ENCODE measurements around the gene EFS.
A peak's percentile ranks its signal among the peaks of the same experiment; 100 is the strongest.

Gene EFS

DNA sequence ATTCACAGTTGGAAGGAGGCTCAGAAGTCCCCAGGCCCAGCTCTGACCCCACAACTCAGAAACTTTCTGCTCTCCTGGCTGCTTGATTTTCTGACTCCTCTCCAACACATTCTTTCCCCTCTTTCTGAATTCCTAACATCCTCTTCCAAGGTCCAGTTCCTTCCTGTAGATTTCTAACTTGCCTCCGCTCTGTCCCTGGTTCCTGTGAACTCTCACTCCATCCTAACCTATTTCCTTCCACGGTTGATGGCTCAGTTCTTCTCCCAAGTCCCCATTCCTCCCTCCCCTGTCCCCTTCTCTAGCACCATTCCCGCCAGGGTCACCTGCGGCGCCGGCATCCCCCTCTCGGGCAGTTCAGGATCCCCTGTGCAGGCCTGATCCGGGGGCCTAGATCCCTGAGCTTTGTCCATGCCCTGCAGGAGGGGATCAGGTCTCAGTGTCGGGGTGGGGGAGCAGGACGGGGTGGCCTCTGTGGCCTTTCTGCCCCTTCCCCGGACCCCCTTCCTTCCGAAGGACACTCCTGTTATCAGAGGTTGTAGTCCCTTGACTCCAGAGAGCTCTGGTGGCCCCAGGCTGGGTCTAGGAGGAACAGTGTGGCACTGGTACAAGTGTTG lies 6.3 kb downstream of the EFS start:
- no peak for DNase-seq (ENCODE audit: low read depth)

DNA sequence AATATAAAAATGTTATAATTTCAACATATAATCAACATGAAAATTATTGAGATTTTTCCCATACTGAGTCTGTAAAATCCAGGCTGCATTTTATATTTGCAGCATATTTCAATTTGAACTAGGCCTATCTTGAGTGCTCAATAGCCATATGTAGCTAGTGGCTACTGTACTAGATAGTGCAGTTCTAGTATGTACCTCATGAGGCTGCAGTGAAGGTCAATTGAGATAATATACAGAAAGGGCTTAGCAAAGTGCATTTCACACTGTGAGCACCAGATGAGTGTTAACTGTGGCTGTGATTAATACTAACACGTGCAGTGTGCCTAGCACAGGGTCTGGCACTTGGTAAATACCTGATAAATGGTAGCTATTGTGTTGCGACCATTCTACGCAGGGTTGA lies 6.9 kb downstream of the EFS start:
- no peak for DNase-seq (ENCODE audit: low read depth)

DNA sequence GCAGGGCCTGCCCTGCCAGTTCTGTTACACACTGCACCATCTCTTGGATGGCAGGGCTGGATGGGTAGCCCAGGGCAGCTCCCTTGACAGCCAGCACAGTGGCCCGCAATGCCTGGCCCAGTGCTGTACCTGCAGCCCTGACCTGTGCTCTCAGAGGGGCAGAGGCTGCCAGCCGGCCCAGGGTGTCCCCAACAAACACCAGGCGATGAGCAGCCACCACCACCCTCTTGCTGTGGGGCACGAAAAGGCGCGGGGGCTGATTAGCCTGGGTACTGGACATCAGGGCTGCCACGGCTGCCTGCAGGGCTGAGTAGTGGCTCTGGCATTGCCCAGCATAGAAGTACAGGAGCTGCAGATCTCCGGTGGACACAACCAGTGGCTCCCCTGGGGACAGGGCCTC lies 7.7 kb downstream of the EFS start:
- no peak for DNase-seq (ENCODE audit: low read depth)

DNA sequence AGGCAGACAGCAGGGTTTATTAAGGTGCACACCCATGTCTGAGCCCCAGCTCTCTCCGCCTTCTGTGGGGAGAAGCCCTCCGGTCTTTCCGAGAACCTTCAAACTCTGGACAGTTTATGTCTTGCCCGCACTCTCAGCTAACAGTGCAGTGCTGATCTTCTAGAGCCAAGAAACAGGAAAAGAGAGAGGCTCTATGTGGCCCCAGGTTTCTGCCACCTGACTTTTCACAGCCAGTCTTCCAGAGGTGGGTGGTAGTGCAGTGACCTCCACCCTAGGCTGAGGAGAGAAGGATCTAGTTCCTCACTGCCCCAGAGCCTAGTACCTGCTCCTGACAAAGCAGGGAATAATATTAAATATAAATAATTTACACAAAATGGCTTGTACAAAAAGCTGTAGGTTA lies 8.3 kb downstream of the EFS start:
- DNase-seq (ENCODE audit: low read depth), result no peak

DNA sequence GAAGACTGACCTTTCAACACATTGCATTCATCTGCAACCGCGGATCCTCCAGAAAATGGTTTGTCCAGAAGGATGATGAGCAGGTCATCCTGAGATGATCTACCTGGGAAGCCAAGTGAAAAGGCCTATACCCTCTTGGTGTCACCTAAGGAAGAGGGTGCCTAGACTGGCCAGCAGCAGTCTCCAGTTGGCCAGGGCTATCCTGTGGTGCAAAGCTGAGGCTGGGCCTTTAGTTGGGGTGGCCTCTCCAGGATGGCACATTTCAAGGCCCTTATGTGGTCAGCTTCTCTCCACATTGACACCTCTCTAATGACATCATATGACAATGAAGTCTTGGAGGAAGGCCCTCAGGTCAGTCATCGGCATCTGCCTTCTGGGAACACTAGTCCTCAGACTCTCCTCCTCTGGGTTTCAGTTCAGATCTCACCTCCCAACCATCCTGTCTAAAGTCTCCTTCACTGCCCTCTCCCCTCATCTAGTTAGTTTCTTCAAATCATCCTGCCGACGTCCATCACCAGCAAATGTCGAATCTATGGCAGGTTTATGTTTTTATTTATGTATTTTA lies 9.0 kb downstream of the EFS start:
- DNase-seq (ENCODE audit: low read depth), result no peak

DNA sequence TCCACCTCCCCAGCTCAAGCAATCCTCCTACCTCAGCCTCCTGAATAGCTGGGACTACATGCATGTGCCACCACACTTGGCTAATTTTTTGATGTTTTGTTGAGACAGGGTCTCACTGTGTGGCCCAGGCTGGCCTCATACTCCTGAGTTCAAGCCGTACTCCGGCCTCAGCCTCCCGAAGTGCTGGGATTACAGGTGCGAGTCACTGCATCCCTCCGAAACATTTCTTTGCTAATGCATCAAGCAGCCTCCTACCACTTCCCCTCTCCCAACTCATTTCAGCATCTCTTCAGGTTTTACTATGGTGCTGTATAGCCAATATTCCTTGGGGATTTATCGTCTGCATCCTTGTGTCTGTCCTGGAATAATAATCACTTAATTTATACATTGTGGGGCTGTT lies 10.0 kb downstream of the EFS start:
- no peak for DNase-seq (ENCODE audit: low read depth)

DNA sequence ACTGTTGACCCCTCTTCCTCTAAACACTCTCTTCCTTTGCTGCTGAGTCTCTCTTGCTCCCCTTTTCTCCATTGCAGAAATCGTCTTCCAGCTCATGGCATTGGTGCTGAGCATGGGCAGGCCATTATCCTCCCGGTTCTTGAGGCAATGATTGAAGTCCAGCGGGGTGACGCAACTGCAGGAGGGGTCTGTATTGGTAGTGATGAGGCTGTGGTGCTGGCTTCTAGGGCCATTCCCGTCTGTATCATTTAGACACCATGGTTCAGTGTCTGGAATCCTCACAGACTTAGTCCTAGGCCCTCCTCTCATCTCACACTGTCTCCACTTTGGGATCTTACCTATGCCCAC lies 11.6 kb downstream of the EFS start:
- no peak for DNase-seq (ENCODE audit: low read depth)

DNA sequence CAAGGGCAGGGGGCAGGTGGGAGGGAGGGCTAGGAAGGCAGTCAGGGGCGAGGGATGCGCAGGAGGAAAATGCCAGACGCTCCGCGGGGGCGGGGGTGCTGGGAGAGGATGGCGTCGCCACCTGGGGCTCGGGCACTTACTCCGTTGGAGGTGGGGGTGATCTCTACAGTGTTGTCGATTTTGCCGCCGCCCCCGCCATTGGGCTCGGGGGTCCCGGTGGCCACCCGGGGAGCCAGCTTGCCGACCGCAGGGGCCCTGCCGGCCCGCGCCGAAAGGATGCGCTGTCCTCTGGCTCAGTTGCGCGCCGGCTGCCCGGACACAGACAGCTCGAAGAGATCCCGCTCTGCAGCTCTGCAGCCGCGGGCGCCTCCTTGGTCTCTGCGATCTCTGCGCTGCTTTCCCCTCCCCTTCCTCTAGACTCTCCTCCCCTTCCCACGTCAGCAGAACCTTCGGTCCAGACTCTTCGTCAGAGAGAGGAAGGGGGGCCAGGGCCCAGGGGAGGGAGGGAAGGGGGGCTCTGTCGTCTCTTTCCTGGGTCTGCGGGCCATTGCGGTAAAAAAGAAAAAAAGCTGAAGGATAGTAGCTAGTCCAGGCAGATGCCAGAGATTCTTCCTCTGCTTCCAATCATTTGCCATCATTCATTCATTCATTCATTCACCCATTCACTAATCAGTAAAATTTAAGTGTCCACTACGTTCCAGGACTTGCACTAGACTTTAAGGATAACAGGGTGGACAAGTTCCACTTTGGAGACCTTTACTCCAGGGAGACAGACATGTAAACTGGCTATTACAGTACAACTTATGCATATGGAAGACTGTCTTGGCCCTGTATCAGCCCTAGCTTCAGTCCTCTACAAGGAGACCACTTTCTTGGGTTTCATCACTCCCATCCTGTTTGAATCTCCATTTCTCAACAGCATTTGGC lies 12.2 kb downstream of the EFS start, which contains the start of gene SLC22A17:
SLC22A17 (minus strand) TSS at position 382 of the 927 bp plus-strand sequence.
- DNase-seq (ENCODE audit: low read depth), result peak; percentile 27

DNA sequence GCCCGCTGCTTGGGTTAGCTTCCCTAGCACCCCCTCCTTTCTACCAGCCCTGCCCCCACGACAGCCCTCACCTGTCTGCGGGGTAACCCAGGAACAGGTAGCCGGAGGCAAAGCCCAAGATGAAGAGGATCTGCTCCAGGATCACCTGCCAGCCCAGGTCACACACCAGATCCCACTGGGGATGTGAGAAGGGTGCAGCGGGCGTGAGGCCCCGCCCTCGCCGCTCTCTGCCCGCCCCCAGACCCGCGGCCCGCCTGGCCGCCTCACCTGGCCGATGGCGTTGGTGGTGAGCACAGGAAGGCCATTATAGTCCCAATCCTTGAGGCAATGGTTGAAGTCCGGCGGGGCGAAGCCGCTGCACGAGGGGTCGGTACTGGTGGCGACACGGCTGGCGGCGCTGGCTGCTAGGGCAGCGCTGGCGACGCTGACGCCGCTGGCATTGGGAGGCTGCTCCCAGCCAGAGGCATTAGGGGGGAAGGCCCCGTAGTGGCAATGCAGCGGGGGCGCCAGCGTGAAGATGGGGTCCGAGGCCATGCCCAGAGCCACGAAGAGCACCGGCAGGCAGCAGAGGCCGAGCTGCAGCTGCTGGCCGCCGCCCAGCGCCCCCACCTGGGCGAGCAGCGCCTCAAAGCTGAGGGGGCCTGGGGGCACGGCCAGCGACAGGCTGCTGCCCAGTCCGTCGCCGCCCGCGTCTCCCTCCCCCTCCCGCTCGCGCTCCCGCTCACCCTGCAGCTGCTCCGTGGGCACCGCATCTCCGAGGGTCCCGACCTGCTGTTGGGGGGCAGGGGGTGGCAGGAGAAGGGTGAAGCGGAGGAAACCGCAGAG lies 13.1 kb downstream of the EFS start:
- no peak for DNase-seq (ENCODE audit: low read depth)

DNA sequence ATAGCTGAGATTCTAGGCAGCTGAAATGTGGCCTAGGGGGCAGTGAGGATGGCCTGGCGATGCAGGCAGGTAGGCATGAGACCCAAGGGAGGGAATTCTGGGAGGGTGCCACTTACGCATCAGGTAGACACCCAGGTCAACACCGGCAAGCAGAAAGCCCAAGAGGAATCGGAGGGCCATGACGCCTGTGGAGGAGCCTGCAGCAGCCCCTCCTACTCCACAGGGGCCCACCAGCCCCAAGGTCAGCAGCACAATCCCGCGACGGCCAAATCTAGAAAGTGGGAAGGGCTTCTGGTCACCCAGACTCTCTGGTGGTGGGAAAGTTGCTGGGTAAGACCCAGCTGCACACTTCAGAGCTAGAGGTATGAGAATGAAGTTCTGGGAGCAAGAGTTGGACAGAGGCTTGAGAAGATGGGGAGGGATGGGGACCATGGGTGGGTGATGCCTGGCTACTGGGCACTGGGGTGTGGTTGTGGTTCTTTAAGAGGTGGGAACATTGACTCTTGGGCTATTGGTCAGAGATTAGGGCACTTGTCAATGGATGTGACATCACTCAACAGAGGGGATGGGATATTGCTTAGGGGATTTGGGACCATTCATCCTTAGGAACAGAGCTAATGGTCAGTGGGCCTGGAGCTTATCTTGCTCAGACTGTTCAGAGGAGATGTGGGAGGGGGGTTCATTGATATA lies 15.7 kb downstream of the EFS start:
- no peak for DNase-seq (ENCODE audit: low read depth)

DNA sequence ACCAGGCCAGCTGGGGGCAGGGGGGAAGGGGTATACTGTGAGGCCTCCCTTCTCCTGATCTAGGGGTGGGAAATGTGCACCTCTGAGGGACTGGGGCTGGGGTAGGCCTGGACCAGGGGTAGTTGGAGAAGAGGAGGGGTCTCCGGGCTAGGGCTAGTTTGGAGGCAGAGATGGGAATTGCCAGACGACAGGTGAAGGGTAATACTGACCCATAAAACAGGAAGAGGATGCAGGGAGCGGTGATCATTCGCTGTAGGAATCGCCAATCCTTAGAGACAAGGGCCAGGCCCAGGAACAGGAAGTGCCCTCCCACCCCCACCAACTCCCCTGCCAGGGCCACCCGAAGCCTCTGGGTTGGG lies 16.7 kb downstream of the EFS start:
- DNase-seq (ENCODE audit: low read depth), result no peak

DNA sequence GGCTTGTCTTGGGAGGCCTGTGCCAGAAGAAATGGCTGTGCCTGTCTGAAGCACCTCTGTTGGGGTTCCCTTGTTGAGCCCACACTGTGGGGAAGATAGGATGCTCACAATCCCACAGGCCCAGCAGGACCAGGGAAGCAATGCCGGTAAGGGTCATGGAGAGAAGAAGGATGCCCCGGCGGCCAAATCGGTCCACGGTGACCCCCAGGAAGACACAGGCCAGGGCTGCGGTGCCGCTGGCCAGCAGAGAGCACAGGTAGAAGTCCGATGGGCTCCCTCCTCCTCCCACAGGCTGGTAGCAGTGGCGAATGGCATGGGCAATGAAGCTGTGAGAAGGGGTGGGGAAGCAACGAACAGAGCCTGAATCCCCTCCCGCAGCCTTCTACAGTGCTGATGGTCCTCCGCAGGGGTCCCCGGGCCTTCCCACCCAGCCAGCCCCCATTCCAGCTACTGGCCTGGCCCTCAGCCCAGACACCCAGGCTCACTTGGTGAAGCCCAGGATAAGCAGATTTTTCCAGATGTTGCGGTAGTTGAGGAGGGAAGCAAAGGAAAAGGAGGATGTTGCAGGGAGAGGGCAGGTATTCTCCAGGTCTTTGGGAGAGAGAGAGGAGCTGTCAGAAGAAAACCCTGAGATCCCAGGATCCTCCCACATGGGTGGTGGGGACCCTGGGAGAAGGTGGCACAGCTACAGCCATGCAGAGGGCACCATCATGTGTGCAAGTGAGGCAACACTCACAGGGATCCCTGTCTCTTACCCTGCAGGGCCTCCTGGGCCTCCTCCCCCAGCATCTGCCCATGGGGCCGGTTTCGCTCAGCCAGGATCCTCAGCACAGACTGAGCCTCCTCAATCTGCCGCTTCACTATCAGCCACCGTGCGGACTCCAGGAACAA lies 17.3 kb downstream of the EFS start:
- DNase-seq (ENCODE audit: low read depth), result no peak

DNA sequence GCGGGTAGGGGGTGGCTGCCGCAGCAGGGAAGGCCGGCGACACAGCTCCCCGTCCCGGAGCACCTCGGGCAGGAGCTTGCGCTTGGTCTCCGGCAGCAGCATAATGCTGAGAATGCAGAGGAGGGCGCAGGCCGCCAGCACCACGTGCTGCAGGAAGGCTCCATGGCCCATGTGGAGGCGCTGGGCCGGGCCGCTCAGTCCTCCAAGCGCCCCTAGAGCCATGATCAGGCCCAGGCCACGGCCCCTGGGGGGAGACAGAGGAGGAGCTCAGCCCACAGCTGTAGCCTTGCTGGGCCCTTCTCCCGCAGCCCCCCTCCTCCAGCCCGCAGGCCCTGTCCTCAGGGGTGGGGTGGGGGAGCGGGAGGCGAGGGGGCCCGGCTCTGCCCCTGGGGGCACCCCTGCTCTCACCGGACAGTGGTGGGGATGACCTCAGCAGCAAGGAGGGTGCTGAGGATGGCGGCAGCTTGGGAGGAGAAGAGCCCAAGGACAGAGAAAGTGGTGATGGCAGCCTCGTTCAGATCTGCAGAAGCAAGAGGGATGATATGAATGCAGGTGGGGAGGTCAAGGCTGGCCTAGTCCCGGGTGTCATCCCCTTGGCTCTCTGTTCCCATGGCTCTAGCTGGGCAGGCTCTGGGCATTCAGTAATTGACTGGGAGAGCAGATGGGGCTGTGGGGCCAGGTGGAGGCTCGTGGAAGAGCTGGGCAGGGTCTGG lies 18.1 kb downstream of the EFS start:
- no peak for DNase-seq (ENCODE audit: low read depth)

DNA sequence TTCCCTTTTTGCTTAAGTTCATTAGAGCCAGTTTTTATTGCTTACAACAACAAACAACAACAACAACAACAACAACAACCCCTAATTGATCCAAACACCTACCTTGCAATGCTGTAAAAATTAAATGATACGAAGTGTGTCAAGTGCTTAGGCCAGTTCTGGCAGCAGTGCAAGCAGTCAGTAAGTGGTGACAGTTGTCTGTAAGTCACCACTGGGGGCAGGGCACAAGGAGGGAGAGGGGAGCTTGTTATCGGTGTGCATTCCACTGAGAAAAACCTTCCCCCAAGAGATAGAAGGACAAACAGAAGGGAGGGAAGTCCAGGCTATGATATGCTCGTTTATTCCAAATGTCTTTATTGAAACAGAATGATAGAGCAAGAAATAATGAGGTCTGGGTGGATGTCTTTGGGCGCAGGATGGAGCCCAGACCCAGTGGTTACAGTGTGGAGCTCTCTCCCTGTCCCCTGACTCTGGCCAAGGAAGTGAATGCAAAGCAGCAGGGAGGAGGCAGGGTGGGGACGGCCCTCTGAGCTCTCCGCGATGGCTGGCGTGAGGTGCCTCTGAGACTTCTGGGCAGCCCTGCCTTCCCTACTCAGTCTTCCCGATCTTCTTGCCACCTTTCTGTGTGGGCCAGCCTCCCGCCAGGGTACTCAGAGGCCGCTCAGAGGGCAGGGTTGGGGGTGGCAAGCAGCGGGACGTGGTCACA lies 18.8 kb downstream of the EFS start:
- DNase-seq (ENCODE audit: low read depth), result no peak

DNA sequence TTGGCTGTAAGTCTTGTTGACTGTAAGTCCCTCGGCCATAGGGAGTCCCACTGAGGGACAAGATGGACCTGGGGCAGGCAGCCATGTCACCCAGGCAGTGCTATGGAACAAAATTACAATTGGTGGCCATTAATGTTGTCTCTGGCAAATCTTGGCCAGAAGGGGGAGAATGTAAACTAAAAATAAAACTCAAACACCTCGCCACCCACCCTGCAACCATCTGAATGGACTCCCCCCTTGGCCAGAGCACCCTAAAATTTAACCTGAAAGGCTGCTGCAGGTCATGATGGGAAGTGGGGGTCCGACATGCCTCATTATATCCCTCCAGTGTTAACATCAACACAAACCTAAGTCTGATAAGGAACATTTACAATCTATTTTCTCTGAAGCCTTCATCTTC lies 20.5 kb downstream of the EFS start:
- DNase-seq (ENCODE audit: low read depth), result no peak

DNA sequence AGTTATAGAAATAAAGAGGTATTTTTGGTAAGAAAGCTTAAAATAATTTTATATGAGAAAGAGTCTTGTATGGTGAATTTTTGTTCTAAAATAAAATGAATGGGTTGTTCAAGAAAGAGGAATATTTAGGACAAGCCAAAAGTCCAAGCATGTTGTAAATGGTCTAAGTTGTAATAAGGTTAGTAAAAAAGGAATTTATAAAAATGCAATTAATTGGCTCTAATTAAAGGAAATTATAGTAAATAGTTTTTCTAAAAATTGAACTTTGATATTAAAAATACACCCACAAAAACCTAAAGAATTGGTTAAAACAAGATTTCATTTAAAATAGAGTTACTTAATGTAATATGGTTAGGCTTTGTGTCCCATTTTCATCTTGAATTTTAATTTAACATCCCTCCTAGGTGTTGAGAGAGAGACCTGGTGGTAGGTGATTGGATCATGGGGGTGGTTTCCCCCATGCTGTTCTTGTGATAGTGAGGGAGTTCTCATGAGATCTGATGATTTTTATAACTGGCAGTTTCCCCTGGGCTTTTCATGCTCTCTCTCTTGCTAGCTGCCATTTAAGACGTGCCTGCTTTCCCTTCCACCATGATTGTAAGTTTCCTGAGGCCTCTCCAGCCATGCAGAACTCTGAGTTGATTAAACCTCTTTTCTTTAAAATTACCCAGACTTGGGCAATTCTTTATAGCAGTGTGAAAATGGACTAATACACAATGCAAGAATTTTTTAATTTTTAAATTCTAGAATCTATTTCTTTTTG lies 25.3 kb downstream of the EFS start:
- DNase-seq (ENCODE audit: low read depth), result no peak

DNA sequence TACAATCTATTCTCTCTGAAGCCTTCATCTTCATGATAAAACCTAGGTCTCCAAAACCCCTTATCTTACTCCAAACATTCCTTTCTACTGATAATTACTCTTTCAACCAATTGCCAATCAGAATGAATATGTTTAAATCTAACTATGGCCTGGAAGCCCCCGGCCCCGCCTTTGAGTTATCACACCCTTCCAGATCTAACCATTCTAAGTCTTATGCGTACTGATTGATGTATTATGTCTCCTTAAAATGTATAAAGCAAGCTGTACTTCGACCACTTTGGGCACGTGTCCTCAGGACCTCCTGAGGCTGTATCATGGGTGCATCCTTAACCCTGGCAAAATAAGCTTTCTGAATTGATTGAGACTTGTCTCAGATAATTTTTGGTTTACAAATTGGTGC lies 29.3 kb downstream of the EFS start:
- DNase-seq (ENCODE audit: low read depth), result no peak

DNA sequence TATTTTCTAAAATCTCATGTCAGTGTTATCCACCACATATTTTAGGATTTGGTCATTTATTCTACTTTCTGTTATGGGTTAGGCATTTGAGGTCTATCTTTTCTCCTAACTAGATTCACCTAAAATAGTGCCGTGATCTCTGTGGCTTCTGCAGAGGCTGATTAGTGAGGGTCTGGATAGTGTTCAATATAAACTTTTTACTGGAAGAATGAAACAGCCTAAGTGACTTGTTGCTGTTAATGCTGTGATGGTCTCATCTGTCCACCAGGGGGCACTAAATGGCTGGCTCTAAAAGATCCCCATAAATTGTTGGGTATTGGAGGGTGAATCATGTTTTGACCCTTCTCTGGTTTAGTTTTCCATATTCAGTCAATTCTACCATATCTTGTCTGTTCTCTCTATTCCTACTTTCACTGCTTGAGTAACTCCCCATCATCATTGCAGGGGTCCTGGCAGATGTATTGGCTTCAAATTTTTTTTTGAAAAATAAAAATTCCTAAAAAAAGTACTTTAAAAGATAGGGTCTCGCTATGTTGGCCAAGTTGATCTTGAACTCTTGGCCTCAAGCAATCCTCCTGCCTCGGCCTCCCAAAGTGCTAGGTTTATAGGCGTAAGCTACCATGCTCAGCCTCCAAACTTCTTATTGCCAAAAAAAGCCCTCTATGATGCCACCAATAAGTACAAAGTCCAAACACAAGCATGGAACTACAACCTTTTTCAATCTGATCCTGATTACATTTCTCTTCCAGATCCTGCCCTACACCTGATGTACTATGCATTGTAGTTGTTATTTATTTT lies 36.8 kb downstream of the EFS start:
- DNase-seq (ENCODE audit: low read depth), result peak; percentile 23
